Measurements from ENCODE around the gene DPF3. TPM values are rescaled to one million over a fixed set of nuclear protein-coding genes. Genes with fewer than 3 reads are reported as not detected.
"Not testable (repeated sequence)": the region's sequence is repeated elsewhere in the genome, so short reads cannot be mapped to it uniquely, and the experiment has no call there.

Gene DPF3
- total RNA-seq, 2 experiments from 2014 or later: 0.25 to 0.39 TPM

DNA sequence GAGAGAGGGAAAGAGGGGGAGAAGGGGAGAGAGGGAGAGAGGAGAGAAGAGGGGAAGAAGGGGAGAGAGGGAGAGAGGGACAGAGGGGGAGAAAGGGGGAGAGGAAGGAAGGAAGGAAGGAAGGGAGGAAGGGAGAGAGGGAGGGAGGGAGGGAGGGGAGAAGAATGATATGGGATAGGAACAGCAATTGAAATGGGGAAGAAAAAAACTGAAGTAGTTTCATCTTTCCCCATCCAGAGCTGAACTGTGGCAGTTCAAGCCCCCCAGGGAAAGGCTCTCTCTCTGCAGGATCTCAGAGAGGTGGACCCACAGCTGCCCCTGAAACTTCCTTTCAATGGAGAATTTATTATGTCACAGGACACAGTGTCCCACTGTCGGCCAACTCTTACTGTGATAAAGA is 136.9 kb downstream of the DPF3 start:
- CTCF ChIA-PET: interaction anchor here (0.7 kb wide), 1 partner anchor 243 kb away, joined by 4 read pairs; no protein-coding TSS in a partner anchor
- no peaks in the 10 kb centered on the region for H3K27me3 Mint-ChIP-seq
- no peak for ATAC-seq

DNA sequence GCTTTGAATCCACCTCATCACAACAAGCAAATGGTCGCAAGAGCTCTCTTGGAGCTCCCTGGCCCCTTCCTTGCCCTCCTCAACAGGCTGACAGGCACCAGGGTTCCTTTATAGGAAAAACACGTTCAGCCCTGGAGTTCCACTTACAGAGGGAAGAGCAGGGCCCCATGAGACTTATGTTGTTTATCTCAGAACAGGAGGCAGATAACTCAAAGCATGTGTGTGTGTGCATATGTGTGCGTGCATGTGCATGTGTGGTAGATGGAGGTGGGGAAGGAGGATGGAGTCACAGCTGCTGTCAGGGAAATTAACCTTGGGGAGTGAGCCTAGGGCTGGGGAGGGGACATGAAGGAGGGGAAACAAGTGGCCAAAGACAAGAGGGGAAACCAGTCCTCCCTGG is 138.1 kb downstream of the DPF3 start:
- H3K9me3 Mint-ChIP-seq (ENCODE audit: low read depth): peaks cover 26% of the 10 kb centered on the region
- H3K4me3 Mint-ChIP-seq: no peak overlapping the region
- DNase-seq (no peak), ATAC-seq (no peak)
- H3K4me1 Mint-ChIP-seq: no peaks in the 10 kb centered on the region
- ChIA-PET CTCF (no interaction called here), POLR2A (no interaction called here)
- H3K27me3 Mint-ChIP-seq: no peaks in the 10 kb centered on the region
- H3K36me3 Mint-ChIP-seq (ENCODE audit: low read depth): peaks cover 6% of the 10 kb centered on the region
- intact Hi-C loops (cut with DNase I, micrococcal nuclease): no loop called here
- no peak overlapping the region for H3K27ac Mint-ChIP-seq

More for the DNA sequence above, 136.9 kb downstream of the DPF3 start:
- intact Hi-C loops (cut with DNase I, micrococcal nuclease): no loop called here
- Mint-ChIP-seq H3K36me3 (ENCODE audit: low read depth) (peaks cover 6% of the 10 kb centered on the region), H3K27ac (no peak overlapping the region), H3K4me1 (no peaks in the 10 kb centered on the region), H3K9me3 (ENCODE audit: low read depth) (peaks cover 27% of the 10 kb centered on the region), H3K4me3 (no peak overlapping the region)
- no peak for DNase-seq
- POLR2A ChIA-PET: no interaction called here

DNA sequence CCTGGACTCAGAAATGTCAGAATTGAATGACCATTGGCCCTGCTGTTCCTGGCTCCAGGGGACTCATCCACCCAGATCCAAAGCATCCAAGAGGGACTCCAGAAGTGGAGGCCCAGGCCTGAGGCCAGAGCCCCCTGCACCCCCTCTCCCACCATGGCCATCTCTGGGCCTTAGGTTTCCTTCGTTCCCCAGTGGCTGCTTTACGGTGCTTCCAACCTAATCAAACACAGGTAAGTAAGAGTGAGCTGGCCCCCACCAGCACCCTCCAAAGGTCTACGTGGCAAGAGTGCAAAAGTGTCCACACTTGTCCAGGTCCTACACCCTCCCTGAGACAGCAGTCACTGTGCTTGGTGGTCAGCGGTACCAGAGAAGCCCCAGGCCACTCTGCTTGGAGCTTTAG is 139.0 kb downstream of the DPF3 start:
- CTCF ChIA-PET: no interaction called here
- POLR2A ChIA-PET: no interaction called here
- no peak for ATAC-seq

DNA sequence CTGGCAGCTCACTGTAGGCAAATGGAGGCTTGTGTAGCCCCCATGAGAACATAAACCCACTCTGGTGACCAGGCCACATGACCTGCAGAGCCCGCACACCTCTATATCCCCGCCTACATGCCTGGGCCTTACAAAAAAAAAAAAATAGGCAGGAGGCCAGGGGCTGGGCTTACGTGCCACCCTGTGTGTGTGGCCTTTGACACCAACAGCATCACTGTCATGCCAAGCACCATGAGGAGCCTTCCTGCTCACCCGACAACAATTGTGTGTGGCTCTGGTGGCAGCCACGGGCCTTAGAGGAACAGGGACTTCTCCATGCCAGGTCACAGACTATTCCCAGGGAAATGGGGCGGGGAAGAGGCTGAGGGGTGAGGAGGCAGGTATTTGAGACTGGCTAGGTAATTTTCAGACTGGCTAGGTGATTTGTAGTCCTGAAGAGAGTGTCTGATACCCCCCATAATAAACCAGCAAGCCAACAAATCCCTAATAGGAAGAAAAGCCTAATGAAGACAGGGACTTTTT is 140.0 kb downstream of the DPF3 start:
- H3K4me3 Mint-ChIP-seq: no peak overlapping the region
- no peaks in the 10 kb centered on the region for H3K36me3 Mint-ChIP-seq (ENCODE audit: low read depth)
- no peaks in the 10 kb centered on the region for H3K27me3 Mint-ChIP-seq
- no peak overlapping the region for H3K27ac Mint-ChIP-seq
- peaks cover 17% of the 10 kb centered on the region for H3K9me3 Mint-ChIP-seq (ENCODE audit: low read depth)
- no peaks in the 10 kb centered on the region for H3K4me1 Mint-ChIP-seq
- no peak for DNase-seq
- ChIA-PET CTCF (no interaction called here), POLR2A (no interaction called here)
- no peak for ATAC-seq
- intact Hi-C loops (cut with DNase I, micrococcal nuclease): no loop called here

More for the DNA sequence above, 139.0 kb downstream of the DPF3 start:
- H3K4me1 Mint-ChIP-seq: no peaks in the 10 kb centered on the region
- peaks cover 4% of the 10 kb centered on the region for H3K36me3 Mint-ChIP-seq (ENCODE audit: low read depth)
- no peak for DNase-seq
- H3K9me3 Mint-ChIP-seq (ENCODE audit: low read depth): peaks cover 23% of the 10 kb centered on the region
- no peak overlapping the region for H3K4me3 Mint-ChIP-seq
- intact Hi-C loops (cut with DNase I, micrococcal nuclease): no loop called here
- H3K27ac Mint-ChIP-seq: no peak overlapping the region
- no peaks in the 10 kb centered on the region for H3K27me3 Mint-ChIP-seq

DNA sequence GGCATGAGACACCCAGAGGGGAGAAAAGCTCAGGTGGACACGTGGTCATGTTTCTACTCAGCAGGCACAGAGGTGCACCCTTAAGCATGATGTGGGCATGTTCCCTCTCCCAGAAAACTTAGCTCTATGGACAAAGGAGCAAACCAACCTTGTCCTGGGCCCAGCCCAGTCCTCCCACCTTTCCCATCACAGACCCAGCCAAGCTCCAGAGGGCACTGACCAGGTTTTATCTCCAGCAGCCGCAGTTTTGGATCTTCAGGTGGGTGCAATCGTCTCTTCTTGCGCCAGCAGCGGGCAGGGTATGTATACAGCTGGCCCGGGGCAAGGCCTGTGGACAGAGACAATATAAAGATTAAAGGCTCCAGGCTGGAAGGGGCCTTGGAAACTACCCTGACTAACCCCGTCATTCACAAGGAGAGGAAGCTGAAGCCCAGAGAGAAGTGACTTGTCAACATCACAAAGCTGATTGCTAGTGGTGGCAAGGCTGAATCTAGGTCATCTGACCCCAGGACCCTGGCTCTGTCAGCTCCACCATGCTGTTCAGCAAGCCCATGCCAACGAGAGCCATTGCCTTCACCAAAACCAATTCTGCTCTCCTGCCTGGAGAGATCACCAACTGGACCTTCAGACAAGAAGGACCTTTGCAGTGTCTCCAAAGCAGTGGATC is 140.7 kb downstream of the DPF3 start:
- DNase-seq (no peak), ATAC-seq (no peak)
- Mint-ChIP-seq H3K9me3 (ENCODE audit: low read depth) (peaks cover 11% of the 10 kb centered on the region), H3K4me1 (no peaks in the 10 kb centered on the region), H3K27me3 (no peaks in the 10 kb centered on the region), H3K4me3 (no peak overlapping the region), H3K36me3 (ENCODE audit: low read depth) (no peaks in the 10 kb centered on the region), H3K27ac (no peak overlapping the region)
- intact Hi-C loops (cut with DNase I, micrococcal nuclease): no loop called here
- ChIA-PET POLR2A (no interaction called here), CTCF (no interaction called here)

DNA sequence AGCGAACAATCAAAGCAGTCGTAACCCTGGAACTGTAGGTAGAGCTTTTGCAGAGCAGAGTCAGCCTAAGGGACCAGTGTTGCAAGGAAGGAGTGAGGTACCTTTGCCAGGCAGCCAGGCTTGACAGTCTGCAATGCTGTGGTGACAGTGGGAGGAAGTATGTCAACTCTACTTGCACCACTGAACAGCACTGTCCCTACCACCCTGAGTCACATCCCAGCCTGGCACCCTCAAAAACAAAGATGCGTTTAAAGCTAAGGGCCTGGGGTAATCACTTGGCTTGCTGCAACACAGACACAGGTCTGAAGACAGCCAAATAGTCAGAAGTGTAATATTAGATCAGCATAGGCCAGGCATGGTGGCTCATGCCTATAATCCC is 141.9 kb downstream of the DPF3 start:
- no peak for ATAC-seq
- Mint-ChIP-seq H3K36me3 (ENCODE audit: low read depth) (no peaks in the 10 kb centered on the region), H3K9me3 (ENCODE audit: low read depth) (peaks cover 10% of the 10 kb centered on the region), H3K27ac (no peak overlapping the region), H3K4me3 (no peak overlapping the region), H3K27me3 (no peaks in the 10 kb centered on the region), H3K4me1 (no peaks in the 10 kb centered on the region)
- intact Hi-C loops (cut with DNase I, micrococcal nuclease): no loop called here
- POLR2A ChIA-PET: no interaction called here
- CTCF ChIA-PET: no interaction called here
- DNase-seq: no peak

DNA sequence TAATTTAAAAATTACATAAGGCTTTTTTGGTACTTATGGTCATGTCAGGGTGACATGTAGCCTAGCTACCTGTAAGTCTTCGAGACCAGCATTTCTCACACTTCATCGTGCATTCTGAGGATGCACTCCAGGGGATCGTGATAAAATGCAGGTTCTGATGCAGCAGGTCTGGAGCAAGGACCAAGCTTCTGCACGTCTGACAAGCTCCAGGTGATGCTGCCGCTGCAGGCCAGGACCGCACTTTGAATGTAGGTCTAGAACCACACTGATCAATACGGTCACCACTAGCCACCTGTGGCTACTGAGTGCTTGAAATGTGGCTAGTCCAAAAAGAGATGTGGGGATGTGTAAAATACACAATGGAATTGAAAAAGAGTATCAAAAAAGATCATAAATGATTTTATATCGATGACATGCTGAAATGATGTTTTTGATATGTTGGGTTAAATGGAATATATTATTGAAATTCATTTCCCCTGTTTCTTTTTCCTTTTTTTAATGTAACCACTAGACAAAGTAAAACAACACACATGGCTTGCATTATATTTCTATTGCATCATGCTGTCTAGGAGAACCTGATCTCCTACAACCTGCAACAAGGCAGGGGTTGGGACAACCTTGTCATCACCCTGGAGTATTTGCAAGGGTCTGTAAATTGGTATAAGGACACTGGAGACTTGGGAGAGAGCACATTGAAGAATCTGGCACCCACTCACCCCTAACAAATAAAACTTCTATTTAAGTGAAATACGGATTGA is 142.4 kb downstream of the DPF3 start:
- Mint-ChIP-seq H3K4me3 (no peak overlapping the region), H3K27ac (no peak overlapping the region), H3K9me3 (ENCODE audit: low read depth) (peaks cover 10% of the 10 kb centered on the region), H3K27me3 (no peaks in the 10 kb centered on the region), H3K36me3 (ENCODE audit: low read depth) (no peaks in the 10 kb centered on the region), H3K4me1 (no peaks in the 10 kb centered on the region)
- ChIA-PET CTCF (no interaction called here), POLR2A (no interaction called here)
- ATAC-seq: no peak
- intact Hi-C loops (cut with DNase I, micrococcal nuclease): no loop called here
- no peak for DNase-seq

DNA sequence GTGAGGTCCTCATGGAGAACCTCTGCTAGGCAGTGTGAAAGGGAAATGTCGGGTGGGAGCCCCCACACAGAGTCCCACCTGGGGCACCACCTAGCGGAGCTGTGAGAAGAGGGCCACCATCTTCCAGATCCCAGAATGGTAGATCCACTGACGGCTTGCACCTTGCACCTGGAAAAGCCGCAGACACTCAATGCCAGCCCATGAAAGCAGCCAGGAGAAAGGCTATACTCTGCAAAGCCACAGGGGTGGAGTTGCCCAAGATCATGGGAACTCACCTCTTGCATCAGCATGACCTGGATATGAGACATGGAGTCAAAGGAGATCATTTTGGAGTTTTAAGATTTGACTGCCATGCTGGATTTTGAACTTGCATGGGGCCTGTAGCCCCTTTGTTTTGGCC is 145.0 kb downstream of the DPF3 start:
- intact Hi-C loops (cut with DNase I, micrococcal nuclease); ATAC-seq; POLR2A ChIA-PET; H3K27me3 Mint-ChIP-seq; CTCF ChIA-PET; DNase-seq; H3K4me1 Mint-ChIP-seq; H3K27ac Mint-ChIP-seq; H3K4me3 Mint-ChIP-seq; H3K36me3 Mint-ChIP-seq (ENCODE audit: low read depth): not testable (repeated sequence)
- peaks cover 10% of the 10 kb centered on the region for H3K9me3 Mint-ChIP-seq (ENCODE audit: low read depth)

DNA sequence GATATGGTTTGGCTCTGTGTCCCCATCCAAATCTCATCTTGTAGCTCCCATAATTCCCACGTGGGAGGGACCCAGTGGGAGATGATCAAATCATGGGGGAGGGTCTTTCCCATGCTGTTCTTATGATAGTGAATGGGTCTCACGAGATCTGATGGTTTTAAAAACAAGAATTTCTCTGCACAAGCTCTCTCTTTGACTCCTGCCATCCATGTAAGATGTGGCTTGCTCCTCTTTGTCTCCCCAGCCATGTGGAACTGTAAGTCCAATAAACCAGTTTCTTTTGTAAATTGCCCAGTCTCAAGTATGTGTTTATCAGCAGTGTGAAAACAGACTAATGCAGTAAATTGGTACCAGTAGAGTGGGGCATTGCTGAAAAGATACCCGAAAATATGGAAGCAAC is 146.2 kb downstream of the DPF3 start:
- H3K36me3 Mint-ChIP-seq (ENCODE audit: low read depth): no peaks in the 10 kb centered on the region
- DNase-seq (no peak), ATAC-seq (no peak)
- ChIA-PET CTCF (no interaction called here), POLR2A (no interaction called here)
- H3K27ac Mint-ChIP-seq: no peak overlapping the region
- no peak overlapping the region for H3K4me3 Mint-ChIP-seq
- intact Hi-C loops (cut with DNase I, micrococcal nuclease): no loop called here
- H3K27me3 Mint-ChIP-seq: no peaks in the 10 kb centered on the region
- peaks cover 10% of the 10 kb centered on the region for H3K9me3 Mint-ChIP-seq (ENCODE audit: low read depth)
- H3K4me1 Mint-ChIP-seq: no peaks in the 10 kb centered on the region

DNA sequence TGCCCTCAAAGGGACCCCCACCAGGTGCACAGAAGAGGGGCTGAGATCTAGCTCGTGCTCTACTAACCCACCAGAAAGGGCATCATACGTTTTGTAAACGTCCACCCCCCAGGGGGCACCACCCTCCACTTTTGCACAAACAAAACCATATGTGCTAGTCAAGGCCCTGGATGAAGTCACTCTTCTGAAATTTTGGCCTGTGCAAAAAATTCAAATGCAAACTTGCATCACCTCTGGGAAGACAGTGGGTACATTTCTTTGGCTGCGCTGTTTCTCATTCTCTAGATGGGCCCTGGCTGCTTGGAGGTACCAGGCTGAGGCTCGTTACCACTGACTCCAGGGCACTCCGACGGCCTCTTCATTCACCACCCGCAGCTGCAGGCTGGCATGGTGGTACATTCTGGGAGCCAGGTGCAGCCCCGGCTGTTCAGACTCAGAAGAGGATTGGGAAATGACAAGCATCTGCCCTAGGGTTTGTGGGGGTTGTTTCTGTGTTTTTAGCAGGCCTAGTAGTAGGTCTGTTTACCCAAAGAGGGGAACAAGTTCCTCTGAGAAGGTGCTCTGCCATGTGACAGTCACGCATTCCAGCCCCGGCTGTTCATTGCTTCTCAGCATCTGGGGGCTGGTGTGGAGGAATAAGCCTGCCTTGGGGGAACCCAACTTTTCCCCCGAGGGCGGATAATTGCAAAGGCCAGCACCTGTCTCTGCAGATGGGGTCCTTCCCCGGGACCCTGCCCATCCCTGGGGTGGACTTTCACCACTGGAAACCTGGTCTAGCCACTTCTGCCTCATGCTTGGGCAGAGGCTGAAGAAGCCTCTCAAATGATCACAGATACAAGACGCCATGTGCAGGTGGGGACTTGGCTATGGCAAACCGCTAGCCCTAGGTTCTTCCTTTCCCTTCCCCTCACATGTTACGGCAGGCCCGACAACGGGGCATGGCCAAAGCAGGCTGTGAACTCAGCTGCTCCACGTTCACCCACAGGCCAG is 147.6 kb downstream of the DPF3 start:
- Mint-ChIP-seq H3K27ac (no peak overlapping the region), H3K4me3 (no peak overlapping the region), H3K9me3 (ENCODE audit: low read depth) (peaks cover 10% of the 10 kb centered on the region), H3K4me1 (no peaks in the 10 kb centered on the region), H3K27me3 (no peaks in the 10 kb centered on the region), H3K36me3 (ENCODE audit: low read depth) (no peaks in the 10 kb centered on the region)
- ATAC-seq (no peak), DNase-seq (no peak)
- intact Hi-C loops (cut with DNase I, micrococcal nuclease): no loop called here
- ChIA-PET POLR2A (no interaction called here), CTCF (interaction anchor here (1.0 kb wide), 1 partner anchor 159 kb away, joined by 3 read pairs; no protein-coding TSS in a partner anchor)

DNA sequence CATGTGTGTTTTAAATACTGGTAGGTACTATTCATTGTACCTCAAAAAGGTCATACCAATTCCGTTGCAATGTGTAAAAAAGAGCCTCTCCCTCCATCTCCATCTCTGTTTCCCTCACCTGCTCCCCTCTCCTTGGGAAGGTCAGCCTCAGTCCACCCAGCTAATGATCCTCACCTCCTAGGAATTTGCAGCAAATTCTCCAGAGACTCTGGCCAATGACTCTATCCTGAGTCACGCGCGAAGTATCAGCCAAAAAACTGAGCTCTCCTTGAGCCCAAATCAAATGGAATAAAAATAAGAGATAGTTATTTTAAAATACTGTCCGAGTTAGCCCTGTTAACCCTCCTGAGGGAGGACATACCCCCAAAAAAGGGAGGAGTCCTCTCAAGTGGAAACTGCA is 148.4 kb downstream of the DPF3 start:
- ChIA-PET CTCF (no interaction called here), POLR2A (no interaction called here)
- Mint-ChIP-seq H3K27ac (no peak overlapping the region), H3K36me3 (ENCODE audit: low read depth) (no peaks in the 10 kb centered on the region), H3K9me3 (ENCODE audit: low read depth) (peaks cover 10% of the 10 kb centered on the region), H3K4me3 (no peak overlapping the region), H3K4me1 (no peaks in the 10 kb centered on the region), H3K27me3 (no peaks in the 10 kb centered on the region)
- no peak for DNase-seq
- no peak for ATAC-seq
- intact Hi-C loops (cut with DNase I, micrococcal nuclease): no loop called here
